Fibroblast of lung (primary cell): Measurements from ENCODE around the gene TPCN2.

Experiments used
- EZH2 ChIP-seq: IDR thresholded peaks from 2 replicates; pipeline ENCODE4 v1.5.1; 2012; ENCODE audit warnings: low read length, control low read depth, mild to moderate bottlenecking; ENCODE audit errors: missing control alignments
- TF ChIP-seq, protein P1 (sequence below), 2 donors: IDR thresholded peaks in 1 of 2; conservative IDR thresholded peaks in 1 of 2; 1 replicate in 1 of 2; 2 replicates in 1 of 2; pipeline ENCODE4 v1.5.1; 2011 to 2012; ENCODE audit warnings: low read length in 2 of 2, control low read depth in 1 of 2, inconsistent platforms in 1 of 2, low read depth in 1 of 2, mild to moderate bottlenecking in 1 of 2

DNA sequence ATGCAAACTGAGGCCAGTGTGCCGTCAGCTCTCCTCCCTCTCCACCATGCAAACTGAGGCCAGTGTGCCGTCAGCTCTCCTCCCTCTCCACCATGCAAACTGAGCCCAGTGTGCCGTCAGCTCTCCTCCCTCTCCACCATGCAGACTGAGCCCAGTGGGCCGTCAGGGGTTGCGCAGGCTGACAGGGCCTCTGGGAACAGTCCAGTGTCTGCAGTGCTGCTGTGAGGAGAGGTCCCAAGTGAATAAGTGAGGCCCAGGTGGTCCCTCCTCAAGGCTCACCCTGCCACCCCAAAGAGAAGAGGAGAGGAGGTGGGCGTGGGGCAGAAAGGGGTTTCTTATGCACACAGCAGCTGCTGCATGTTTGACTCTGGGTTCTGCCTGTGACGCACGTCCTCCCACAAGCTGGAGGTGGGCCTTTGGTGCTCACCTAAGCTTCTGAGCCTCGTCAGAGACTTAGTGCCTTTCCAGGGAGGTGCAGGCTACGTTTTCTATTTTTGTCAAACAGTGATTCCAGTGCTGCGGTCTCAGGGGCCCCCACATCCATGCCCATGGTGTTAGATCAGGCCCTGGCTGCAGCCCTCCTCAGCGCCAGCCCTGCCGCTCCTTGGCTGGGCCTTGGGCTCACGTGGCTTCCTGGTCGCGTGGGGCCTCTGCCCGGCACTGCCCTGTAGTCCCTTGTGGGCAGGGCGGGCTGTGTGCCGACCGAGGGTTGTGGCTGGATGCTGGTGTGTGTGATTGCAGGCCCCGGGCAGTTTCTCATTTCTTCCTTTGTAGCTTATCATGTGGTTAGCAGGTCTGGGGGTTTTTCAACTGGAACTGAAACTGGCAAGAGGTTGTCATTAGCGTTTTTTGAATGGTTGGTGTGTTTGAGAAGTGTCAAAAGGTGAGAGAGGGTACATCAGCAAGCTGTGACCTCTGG lies 7.1 kb downstream of the TPCN2 start:
- TF ChIP-seq, protein P1, sequence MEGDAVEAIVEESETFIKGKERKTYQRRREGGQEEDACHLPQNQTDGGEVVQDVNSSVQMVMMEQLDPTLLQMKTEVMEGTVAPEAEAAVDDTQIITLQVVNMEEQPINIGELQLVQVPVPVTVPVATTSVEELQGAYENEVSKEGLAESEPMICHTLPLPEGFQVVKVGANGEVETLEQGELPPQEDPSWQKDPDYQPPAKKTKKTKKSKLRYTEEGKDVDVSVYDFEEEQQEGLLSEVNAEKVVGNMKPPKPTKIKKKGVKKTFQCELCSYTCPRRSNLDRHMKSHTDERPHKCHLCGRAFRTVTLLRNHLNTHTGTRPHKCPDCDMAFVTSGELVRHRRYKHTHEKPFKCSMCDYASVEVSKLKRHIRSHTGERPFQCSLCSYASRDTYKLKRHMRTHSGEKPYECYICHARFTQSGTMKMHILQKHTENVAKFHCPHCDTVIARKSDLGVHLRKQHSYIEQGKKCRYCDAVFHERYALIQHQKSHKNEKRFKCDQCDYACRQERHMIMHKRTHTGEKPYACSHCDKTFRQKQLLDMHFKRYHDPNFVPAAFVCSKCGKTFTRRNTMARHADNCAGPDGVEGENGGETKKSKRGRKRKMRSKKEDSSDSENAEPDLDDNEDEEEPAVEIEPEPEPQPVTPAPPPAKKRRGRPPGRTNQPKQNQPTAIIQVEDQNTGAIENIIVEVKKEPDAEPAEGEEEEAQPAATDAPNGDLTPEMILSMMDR (conservative IDR thresholded peaks at IDR 0.05 in 1 of 2, IDR thresholded peaks at IDR 0.05 in 1 of 2; ENCODE audit: low read depth in 1 of 2, low read length in 2 of 2), result no peak
- no peak for TF ChIP-seq EZH2
